GM12872 (cell line): Measurements from ENCODE around the gene LHX3.

Source experiments
- CTCF ChIP-seq: IDR thresholded peaks from 3 replicates; pipeline ENCODE4 v1.5.1; 2011; ENCODE audit warnings: low read depth, mild to moderate bottlenecking, low read length, moderate library complexity; ENCODE audit not compliant: insufficient read depth

The LHX3 gene

GRCh38 chr9:136149853-136150252 is 55.1 kb downstream of the LHX3 start:
- no peak for TF ChIP-seq CTCF

- TF ChIP-seq CTCF: no peak
These were observed 55.6 kb downstream of the LHX3 start for GRCh38 chr9:136149337-136149736.

GRCh38 chr9:136148766-136149165 is 56.2 kb downstream of the LHX3 start:
- TF ChIP-seq CTCF: no peak

GRCh38 chr9:136147890-136148714 is 56.8 kb downstream of the LHX3 start:
- no peak for TF ChIP-seq CTCF

- no peak for TF ChIP-seq CTCF
These were observed 57.7 kb downstream of the LHX3 start for GRCh38 chr9:136147038-136147889.
